HEK293T (cell line): ENCODE data around the gene CX3CL1.

ENCODE experiments used
- CTCF ChIA-PET: fragments of 350-600 bp; formaldehyde crosslinking; extraction: SDS; loops from one replicate; lab custom pipeline; 2021; ENCODE audit warnings: antibody characterized with exemption, inconsistent platforms; lab: Yijun Ruan, JAX
- POLR2A ChIA-PET: fragments of 350-600 bp; formaldehyde crosslinking; extraction: SDS; loops from one replicate; lab custom pipeline; 2020; ENCODE audit warnings: antibody characterized with exemption, inconsistent platforms; lab: Yijun Ruan, JAX
- DNase-seq: peaks from one replicate; pipeline ENCODE4 v3.0.0; 2012; ENCODE audit warnings: mixed read lengths; ENCODE audit errors: extremely low spot score
- ARNT ChIP-seq: fragments of 450-650 bp; IDR thresholded peaks from 2 replicates; pipeline ENCODE4 v1.6.1; 2017; ENCODE audit warnings: mild to moderate bottlenecking
- BHLHE40 ChIP-seq: fragments of 450-650 bp; IDR thresholded peaks from 2 replicates; pipeline ENCODE4 v1.6.1; 2016; ENCODE audit warnings: mild to moderate bottlenecking, moderate library complexity, borderline replicate concordance
- CTBP1 ChIP-seq: fragments of 450-650 bp; IDR thresholded peaks from 2 replicates; pipeline ENCODE4 v1.6.1; 2016; ENCODE audit warnings: borderline replicate concordance
- ELF4 ChIP-seq: fragments of 450-650 bp; IDR thresholded peaks from 2 replicates; pipeline ENCODE4 v1.6.1; 2017; ENCODE audit warnings: antibody characterized with exemption
- FOXA1 ChIP-seq: fragments of 450-650 bp; IDR thresholded peaks from 2 replicates; pipeline ENCODE4 v1.6.1; 2016; ENCODE audit warnings: mild to moderate bottlenecking
- FOXK2 ChIP-seq: fragments of 450-650 bp; IDR thresholded peaks from 2 replicates; pipeline ENCODE4 v1.6.1; 2016; ENCODE audit warnings: mild to moderate bottlenecking
- FOXM1 ChIP-seq: fragments of 450-650 bp; IDR thresholded peaks from 2 replicates; pipeline ENCODE4 v1.6.1; 2017; ENCODE audit warnings: mild to moderate bottlenecking, borderline replicate concordance
- HDGF ChIP-seq: fragments of 450-650 bp; IDR thresholded peaks from 2 replicates; pipeline ENCODE4 v1.6.1; 2017; ENCODE audit warnings: antibody characterized with exemption, borderline replicate concordance
- L3MBTL2 ChIP-seq: fragments of 450-650 bp; conservative IDR thresholded peaks from 2 replicates; pipeline ENCODE4 v1.6.1; 2016; ENCODE audit warnings: mild to moderate bottlenecking
- LEF1 ChIP-seq: fragments of 450-650 bp; IDR thresholded peaks from 2 replicates; pipeline ENCODE4 v1.6.1; 2017; ENCODE audit warnings: mild to moderate bottlenecking, borderline replicate concordance
- NFRKB ChIP-seq: fragments of 450-650 bp; IDR thresholded peaks from 2 replicates; pipeline ENCODE4 v1.6.1; 2016; ENCODE audit warnings: mild to moderate bottlenecking, moderate library complexity
- SP1 ChIP-seq: fragments of 450-650 bp; IDR thresholded peaks from 2 replicates; pipeline ENCODE4 v1.6.1; 2017
- SUZ12 ChIP-seq: fragments of 450-650 bp; IDR thresholded peaks from 2 replicates; pipeline ENCODE4 v1.6.1; 2016; ENCODE audit warnings: mild to moderate bottlenecking
- TARDBP ChIP-seq: fragments of 450-650 bp; IDR thresholded peaks from 2 replicates; pipeline ENCODE4 v1.6.1; 2016
- ZNF384 ChIP-seq: fragments of 450-650 bp; IDR thresholded peaks from 2 replicates; pipeline ENCODE4 v1.6.1; 2016
- TF ChIP-seq, protein P1 (sequence below): fragments of 450-650 bp; IDR thresholded peaks from 2 replicates; pipeline ENCODE4 v1.6.1; 2016

CX3CL1 gene

DNA sequence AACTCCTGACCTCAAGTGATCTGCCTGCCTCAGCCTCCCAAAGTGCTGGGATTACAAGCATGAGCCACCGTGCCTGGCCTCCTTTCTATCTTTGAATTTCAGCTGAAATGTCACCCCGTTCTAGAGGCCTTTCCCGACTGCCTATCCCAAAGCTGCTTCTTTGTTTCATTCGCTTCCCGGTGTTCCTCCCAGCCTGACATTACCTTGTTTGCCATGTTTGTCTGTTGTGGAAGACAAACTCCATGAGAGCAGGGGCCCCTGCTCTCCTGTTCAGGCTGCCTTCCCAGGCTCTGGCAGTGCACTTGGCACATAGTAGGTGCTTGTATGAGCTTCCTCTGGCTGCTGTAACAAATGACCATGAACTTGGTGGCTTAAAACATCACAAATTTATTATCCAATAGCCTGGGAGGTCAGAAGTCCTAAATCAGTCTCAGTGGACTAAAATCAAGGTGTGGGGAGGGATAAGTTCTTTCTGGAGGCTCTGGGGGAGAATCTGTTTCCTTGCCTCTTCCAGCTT, 16.3 kb upstream of the CX3CL1 start:
- DNase-seq: no peak
- CTCF ChIA-PET: no interaction called here
- POLR2A ChIA-PET: no interaction called here
- no peak for TF ChIP-seq BHLHE40

DNA sequence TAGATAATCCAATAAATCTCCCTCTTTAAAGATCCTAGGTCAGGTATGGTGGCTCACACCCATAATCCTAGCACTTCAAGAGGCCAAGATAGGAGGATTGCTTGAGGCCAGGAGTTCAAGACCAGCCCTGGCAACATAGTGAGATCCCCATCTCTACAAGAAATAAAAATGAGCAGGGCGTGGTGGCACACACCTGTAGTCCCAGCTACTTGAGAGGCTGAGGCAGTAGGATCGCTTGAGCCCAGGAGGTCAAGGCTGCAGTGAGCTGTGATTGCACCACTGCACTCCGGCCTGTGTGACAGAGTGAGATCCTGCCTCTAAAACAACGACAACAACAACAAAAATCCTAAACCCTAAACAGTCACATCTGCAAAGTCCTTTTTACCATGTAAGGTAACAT, 15.7 kb upstream of the CX3CL1 start:
- POLR2A ChIA-PET: no interaction called here
- TF ChIP-seq L3MBTL2 (no peak), LEF1 (no peak), HDGF (no peak), BHLHE40 (no peak), SP1 (no peak), SUZ12 (no peak), FOXK2 (no peak), CTBP1 (no peak), NFRKB (no peak), TARDBP (no peak), FOXM1 (no peak), ELF4 (no peak), ZNF384 (no peak), ARNT (no peak), FOXA1 (no peak)
- TF ChIP-seq, protein P1, sequence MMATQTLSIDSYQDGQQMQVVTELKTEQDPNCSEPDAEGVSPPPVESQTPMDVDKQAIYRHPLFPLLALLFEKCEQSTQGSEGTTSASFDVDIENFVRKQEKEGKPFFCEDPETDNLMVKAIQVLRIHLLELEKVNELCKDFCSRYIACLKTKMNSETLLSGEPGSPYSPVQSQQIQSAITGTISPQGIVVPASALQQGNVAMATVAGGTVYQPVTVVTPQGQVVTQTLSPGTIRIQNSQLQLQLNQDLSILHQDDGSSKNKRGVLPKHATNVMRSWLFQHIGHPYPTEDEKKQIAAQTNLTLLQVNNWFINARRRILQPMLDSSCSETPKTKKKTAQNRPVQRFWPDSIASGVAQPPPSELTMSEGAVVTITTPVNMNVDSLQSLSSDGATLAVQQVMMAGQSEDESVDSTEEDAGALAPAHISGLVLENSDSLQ: no peak
- no peak for DNase-seq
- CTCF ChIA-PET: no interaction called here

DNA sequence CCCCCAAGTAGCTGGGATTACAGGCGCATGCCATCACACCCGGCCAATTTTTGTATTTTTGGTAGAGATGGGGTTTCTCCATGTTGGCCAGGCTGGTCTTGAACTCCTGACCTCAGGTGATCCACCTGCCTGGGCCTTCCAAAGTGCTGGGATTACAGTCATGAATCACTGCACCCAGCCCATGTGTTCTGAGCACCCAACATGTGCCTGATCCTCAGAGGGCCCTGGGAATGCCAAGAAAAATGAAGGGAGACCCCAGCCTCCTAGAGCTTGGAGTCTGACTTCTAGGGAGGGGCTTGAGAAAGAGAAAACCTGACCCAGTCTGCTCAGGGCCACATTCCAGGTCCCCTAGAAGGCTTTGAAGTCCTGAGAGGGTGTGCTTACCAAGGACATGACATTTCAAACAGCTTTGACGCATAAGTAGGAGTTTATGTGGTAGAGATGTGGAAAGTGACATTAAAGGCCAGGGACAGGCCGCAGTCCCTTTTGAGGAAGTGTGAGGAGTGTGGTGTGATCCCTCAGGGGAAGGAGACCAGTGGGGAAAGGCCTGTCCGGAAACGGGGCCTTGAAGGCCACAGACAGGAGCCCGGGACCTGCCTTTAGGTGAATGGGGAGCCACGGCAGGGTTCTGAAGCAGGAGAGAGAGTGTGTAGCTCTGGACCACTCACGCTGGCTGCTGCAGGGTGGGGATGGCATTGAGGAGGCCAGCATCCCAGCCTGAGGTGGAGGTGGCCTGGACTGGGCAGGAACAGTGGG, 14.8 kb upstream of the CX3CL1 start:
- DNase-seq: no peak
- CTCF ChIA-PET: no interaction called here
- POLR2A ChIA-PET: no interaction called here
- TF ChIP-seq ELF4: no peak

DNA sequence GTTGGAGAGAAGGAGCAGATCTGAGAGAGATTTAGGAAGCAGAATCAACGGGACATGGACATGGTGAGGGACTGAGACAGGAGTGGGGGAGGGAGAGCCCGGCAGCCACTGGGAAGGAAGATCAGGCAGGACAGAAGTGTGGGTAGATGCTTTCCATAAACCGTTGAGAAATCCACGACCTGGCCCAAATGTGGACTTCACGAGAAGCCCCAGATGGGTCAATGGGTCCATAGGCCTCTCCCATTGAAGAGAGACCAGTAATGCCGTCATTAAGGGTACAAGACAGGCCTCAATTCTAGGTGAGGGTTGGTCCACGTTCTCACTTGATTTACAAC, 14.2 kb upstream of the CX3CL1 start:
- ChIA-PET CTCF (no interaction called here), POLR2A (no interaction called here)
- TF ChIP-seq, protein P1: no peak
- TF ChIP-seq NFRKB: no peak
- no peak for TF ChIP-seq TARDBP
- TF ChIP-seq BHLHE40: no peak
- TF ChIP-seq LEF1: no peak
- TF ChIP-seq ZNF384: no peak
- no peak for TF ChIP-seq ARNT
- no peak for TF ChIP-seq SP1
- TF ChIP-seq FOXA1: no peak
- no peak for TF ChIP-seq SUZ12
- TF ChIP-seq FOXM1: no peak
- no peak for TF ChIP-seq ELF4
- TF ChIP-seq FOXK2: no peak
- TF ChIP-seq CTBP1: no peak
- DNase-seq: no peak

DNA sequence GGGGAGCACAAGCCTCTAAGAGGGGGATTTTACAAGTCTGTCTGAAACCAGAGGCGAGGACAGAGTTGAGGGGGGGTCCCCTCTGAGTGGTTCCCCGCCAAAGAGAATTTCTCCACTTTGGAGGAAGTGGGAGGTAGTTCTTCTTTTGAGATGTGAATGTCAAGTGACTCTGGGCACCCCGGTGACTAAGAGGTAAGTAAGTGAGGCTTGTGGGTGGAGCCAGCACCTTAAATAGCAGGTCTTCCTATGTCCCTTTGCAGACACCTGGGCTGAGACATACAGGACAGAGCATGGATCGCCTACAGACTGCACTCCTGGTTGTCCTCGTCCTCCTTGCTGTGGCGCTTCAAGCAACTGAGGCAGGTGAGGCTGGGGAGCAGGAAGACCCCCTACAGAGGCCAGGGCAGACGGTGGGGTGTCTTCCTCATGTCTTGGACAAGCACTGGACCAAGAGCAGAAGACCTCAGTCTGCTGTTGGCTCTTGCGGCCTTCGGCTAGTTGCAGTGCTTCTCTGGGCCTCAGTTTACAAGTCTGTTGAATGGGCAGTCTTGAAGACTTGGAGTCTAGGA, 13.7 kb upstream of the CX3CL1 start, which contains the start of gene CCL22:
Gene CCL22, plus strand, starts transcription at position 257 of the 569 bp plus-strand sequence. Its CDS starts 34 bp downstream, at position 291.
- TF ChIP-seq SUZ12 (no peak), ZNF384 (no peak), L3MBTL2 (no peak), LEF1 (no peak), HDGF (no peak), ELF4 (no peak), ARNT (no peak), FOXK2 (no peak), BHLHE40 (no peak), NFRKB (no peak), TARDBP (no peak), FOXA1 (no peak), CTBP1 (no peak), SP1 (no peak), FOXM1 (no peak)
- TF ChIP-seq, protein P1: no peak
- DNase-seq: no peak
- CTCF ChIA-PET: no interaction called here
- POLR2A ChIA-PET: no interaction called here

DNA sequence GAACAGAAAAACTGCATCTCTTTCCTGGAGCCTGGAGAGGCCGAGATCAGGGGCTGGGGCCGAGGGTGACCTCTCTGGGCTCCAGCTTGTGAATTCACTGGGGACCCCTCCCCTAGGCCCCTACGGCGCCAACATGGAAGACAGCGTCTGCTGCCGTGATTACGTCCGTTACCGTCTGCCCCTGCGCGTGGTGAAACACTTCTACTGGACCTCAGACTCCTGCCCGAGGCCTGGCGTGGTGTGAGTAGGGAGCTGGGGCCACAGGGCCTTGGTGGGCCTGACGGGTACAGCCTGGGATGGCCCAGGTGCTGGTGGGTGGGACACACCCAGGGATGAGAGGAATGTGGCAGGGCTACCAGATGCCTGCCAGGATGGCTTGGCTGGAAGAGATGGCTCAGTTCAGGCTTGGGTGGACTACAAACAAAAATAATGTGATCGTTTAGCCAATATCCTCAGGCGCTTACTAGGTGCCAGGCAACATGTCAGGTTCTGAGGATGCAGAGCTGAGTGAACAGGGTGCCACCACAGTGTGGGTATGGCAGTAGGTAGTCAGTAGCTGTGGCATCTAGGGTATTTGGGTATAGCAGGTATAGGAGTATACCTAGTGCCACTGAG, 11.9 kb upstream of the CX3CL1 start:
- TF ChIP-seq HDGF: no peak
- TF ChIP-seq TARDBP: no peak
- no peak for TF ChIP-seq FOXA1
- POLR2A ChIA-PET: no interaction called here
- peak; percentile 2 for DNase-seq
- CTCF ChIA-PET: interaction anchor here (0.5 to 0.9 kb wide), 2 partner anchors 17 to 677 kb away, joined by 3 read pairs; no protein-coding TSS in a partner anchor
